Nephron progenitor cell (in vitro differentiated cells): ENCODE measurements around the gene DYNLT3.

Experiments
- DNase-seq: peaks from one replicate; pipeline ENCODE4 v3.0.0; 2021
- H3K27ac Mint-ChIP-seq: 2 replicates; pipeline ENCODE4 v1.8.0; 2021; ENCODE audit warnings: mild to moderate bottlenecking, moderate library complexity, mixed read lengths
- H3K27me3 Mint-ChIP-seq: 2 replicates; pipeline ENCODE4 v1.8.0; 2021; ENCODE audit warnings: mild to moderate bottlenecking, low read depth, mixed read lengths; ENCODE audit not compliant: poor library complexity
- H3K36me3 Mint-ChIP-seq: 2 replicates; pipeline ENCODE4 v1.8.0; 2021; ENCODE audit warnings: low read depth, mixed read lengths
- H3K4me1 Mint-ChIP-seq: 2 replicates; pipeline ENCODE4 v1.8.0; 2021; ENCODE audit warnings: mixed read lengths
- H3K4me3 Mint-ChIP-seq: 2 replicates; pipeline ENCODE4 v1.8.0; 2021; ENCODE audit warnings: mild to moderate bottlenecking, moderate library complexity, mixed read lengths
- H3K9me3 Mint-ChIP-seq: 2 replicates; pipeline ENCODE4 v1.8.0; 2021; ENCODE audit warnings: mild to moderate bottlenecking, moderate library complexity, mixed read lengths
- TF ChIP-seq, protein P1 (sequence below): fragments of 200-600 bp; sonication (generic); IDR thresholded peaks from 2 replicates; pipeline ENCODE4 v1.5.0; 2021; ENCODE audit warnings: antibody characterized with exemption

The DYNLT3 gene

DNA sequence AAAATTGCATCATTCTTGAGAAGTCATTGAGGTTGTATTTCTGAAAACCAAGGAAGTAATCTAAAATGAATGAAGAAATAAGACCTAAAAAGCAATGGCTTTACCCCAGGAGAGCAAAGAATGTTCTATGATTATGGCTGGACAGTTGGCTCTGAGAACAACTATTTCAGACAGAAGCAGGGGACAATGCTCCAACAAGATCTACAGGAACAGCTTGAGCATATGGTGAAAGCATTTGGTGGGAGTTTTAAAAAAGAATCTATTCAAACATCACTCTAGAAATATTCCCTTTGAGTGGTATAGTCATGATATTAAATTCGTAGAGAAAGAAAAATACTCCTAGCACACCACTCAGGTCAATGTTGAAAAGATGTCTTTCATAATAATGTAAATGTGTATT lies 26.7 kb downstream of the DYNLT3 start:
- Mint-ChIP-seq H3K36me3 (no peaks in the 10 kb centered on the region), H3K27me3 (no peaks in the 10 kb centered on the region), H3K9me3 (peaks cover 7% of the 10 kb centered on the region), H3K4me1 (no peaks in the 10 kb centered on the region), H3K27ac (no peak overlapping the region), H3K4me3 (no peak overlapping the region)
- TF ChIP-seq, protein P1, sequence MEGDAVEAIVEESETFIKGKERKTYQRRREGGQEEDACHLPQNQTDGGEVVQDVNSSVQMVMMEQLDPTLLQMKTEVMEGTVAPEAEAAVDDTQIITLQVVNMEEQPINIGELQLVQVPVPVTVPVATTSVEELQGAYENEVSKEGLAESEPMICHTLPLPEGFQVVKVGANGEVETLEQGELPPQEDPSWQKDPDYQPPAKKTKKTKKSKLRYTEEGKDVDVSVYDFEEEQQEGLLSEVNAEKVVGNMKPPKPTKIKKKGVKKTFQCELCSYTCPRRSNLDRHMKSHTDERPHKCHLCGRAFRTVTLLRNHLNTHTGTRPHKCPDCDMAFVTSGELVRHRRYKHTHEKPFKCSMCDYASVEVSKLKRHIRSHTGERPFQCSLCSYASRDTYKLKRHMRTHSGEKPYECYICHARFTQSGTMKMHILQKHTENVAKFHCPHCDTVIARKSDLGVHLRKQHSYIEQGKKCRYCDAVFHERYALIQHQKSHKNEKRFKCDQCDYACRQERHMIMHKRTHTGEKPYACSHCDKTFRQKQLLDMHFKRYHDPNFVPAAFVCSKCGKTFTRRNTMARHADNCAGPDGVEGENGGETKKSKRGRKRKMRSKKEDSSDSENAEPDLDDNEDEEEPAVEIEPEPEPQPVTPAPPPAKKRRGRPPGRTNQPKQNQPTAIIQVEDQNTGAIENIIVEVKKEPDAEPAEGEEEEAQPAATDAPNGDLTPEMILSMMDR = no peak
- DNase-seq = no peak

DNA sequence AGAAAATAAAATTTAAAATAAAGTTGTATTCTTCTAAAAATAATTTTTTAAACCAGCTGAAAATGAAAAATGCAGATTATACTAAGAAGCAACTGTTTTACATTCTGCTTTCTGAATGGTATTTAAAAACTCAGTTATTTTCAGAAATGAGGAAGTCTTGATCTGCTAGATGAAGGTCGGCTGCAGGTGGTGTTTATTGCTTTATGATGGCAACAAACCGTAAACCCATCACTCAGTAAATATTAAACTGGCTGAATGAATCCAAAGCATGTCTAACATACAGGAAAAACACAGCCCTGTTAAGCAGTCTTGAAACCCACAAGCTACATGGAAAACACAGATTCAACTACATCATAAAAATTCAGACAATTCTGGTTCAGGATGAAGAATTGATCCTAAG lies 29.3 kb downstream of the DYNLT3 start:
- Mint-ChIP-seq H3K4me3 (no peak overlapping the region), H3K9me3 (peaks cover 7% of the 10 kb centered on the region), H3K4me1 (no peaks in the 10 kb centered on the region), H3K27me3 (no peaks in the 10 kb centered on the region), H3K27ac (no peak overlapping the region), H3K36me3 (no peaks in the 10 kb centered on the region)
- TF ChIP-seq, protein P1 = no peak
- no peak for DNase-seq

DNA sequence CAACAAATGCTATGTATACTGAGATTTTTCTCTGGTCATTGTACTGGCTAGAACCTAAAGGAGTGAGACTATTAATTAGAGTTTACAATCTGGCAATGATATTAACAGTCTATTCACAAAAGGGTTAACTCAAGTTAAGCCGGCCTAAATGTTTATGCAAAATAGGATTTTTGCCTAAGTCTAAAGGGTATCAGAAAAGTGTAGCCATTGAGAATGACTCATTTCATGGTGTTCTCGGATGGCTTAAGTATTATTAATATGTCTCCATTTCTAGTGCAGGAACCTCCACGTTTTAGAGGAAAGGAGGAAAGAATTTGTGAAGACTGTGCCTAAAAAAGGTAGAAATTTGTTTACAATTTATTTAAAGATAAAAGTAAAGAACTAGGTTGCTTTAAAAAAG lies 29.8 kb downstream of the DYNLT3 start:
- TF ChIP-seq, protein P1 = no peak
- no peak for DNase-seq
- H3K27me3 Mint-ChIP-seq = no peaks in the 10 kb centered on the region
- peaks cover 7% of the 10 kb centered on the region for H3K9me3 Mint-ChIP-seq
- H3K4me1 Mint-ChIP-seq = no peaks in the 10 kb centered on the region
- no peak overlapping the region for H3K27ac Mint-ChIP-seq
- H3K36me3 Mint-ChIP-seq = no peaks in the 10 kb centered on the region
- H3K4me3 Mint-ChIP-seq = no peak overlapping the region

DNA sequence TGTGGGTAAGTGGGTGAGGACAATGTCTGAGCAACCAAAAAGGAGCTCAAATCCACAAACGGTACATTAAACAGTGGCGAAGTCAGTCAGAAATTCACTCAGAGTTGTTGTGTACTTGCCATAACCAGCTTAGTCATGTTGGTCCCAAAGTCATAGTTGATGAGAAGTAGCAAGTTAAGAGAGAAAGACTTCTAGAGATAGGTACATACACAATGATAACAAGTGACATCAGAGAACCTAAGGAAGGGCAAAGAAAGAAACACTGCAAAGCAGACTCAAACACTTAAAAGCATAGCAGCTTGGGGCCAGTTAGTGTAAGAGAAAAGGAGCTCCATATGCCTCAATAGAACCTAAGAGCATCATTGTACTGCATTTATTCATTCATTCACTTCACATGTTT lies 30.2 kb downstream of the DYNLT3 start:
- Mint-ChIP-seq H3K36me3 (no peaks in the 10 kb centered on the region), H3K27me3 (no peaks in the 10 kb centered on the region), H3K27ac (no peak overlapping the region), H3K4me1 (no peaks in the 10 kb centered on the region), H3K4me3 (no peak overlapping the region), H3K9me3 (peaks cover 9% of the 10 kb centered on the region)
- no peak for DNase-seq
- TF ChIP-seq, protein P1 = no peak

DNA sequence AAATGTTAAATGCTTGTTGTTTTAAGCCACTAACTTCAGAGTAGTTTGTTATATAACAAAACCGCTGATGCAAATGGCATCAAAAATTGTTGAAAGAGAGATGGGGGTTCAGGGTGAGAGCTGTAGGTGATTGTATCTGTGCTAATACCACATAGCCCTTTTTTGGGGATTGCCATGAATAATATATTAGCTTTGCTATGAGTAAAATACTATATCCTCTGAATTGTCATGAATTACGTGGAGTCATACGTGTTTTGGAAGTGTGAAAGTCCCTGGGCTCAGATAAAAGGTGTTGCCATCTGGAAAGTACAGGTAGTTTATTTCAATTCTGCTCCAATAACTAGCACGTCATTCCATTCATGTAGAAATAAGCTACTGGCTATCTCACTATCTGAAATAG lies 30.6 kb downstream of the DYNLT3 start:
- no peak for DNase-seq
- Mint-ChIP-seq H3K4me1 (no peaks in the 10 kb centered on the region), H3K27ac (no peak overlapping the region), H3K4me3 (no peak overlapping the region), H3K27me3 (no peaks in the 10 kb centered on the region), H3K9me3 (peaks cover 13% of the 10 kb centered on the region), H3K36me3 (no peaks in the 10 kb centered on the region)
- TF ChIP-seq, protein P1 = no peak

DNA sequence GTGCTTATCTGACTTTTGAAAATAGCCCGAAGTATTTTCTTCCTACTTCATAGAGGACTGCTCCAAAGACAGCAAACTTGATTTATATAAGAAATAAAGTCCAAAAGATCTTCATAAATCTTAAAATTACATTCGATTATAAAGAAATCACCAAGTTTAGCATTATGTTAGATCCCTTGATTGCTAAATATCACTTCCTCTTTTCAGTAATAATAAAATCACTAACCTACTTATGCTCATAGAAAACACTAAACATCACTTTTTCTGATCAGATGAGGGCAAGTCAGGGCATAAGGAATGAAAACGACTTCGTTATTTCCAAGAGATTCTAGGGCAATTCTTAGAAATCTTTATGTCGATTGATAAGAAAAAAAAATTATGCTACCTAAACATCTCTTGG lies 32.0 kb downstream of the DYNLT3 start:
- TF ChIP-seq, protein P1 = no peak
- no peaks in the 10 kb centered on the region for H3K27me3 Mint-ChIP-seq
- H3K4me1 Mint-ChIP-seq = no peaks in the 10 kb centered on the region
- no peaks in the 10 kb centered on the region for H3K36me3 Mint-ChIP-seq
- peaks cover 13% of the 10 kb centered on the region for H3K9me3 Mint-ChIP-seq
- H3K4me3 Mint-ChIP-seq = no peak overlapping the region
- no peak for DNase-seq
- no peak overlapping the region for H3K27ac Mint-ChIP-seq
